ENCODE results near the gene RNF180. TPM values are rescaled to one million over a fixed set of nuclear protein-coding genes. Genes with fewer than 3 reads are reported as not detected.

Gene RNF180
- total RNA-seq, 1 experiment from 2014 or later = 7.8 TPM

DNA sequence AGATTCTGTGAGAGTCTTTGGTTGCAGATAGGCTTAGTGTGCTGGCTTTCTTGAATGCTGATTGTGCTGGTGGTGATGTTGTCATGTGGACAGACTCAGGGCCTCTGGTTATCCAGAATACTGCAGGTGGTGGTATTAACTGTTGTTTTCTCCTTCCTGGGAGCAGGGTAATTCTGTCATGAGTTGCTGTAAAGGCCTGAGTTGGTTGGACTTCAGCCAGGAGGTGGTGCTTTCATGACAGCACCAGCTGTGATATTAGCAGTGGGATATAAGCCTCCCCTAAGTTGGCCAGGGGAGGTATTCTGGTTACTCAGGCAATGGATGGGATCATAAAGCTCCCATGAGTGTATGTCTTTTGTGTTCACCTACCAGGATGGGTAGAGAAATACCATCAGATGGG, 16.4 kb upstream of the RNF180 start:
- Histone ChIP-seq H3K4me1 (ENCODE audit: control insufficient read depth, insufficient read depth, low read length) (no peaks in the 10 kb centered on the region), H3K27ac (ENCODE audit: low read length) (no peak overlapping the region), H3K4me3 (ENCODE audit: low read depth in 2 of 2, low read length in 2 of 2) (no peak overlapping the region), H3K36me3 (ENCODE audit: control insufficient read depth, insufficient read depth, low read length) (no peaks in the 10 kb centered on the region), H3K9me3 (ENCODE audit: control insufficient read depth, insufficient read depth, low read depth, low read length) (no peaks in the 10 kb centered on the region), H3K27me3 (ENCODE audit: control insufficient read depth, insufficient read depth, low read length) (no peaks in the 10 kb centered on the region)
- intact Hi-C loops (cut with micrococcal nuclease; ENCODE audit: unreplicated experiment) (loop anchor here (2.0 to 5.0 kb wide), 2 partner anchors 58 to 463 kb away; no protein-coding TSS in a partner anchor), in situ Hi-C loops (cut with HindIII; ENCODE audit: low pct_unique_long_range_greater_than_20kb, low sequenced_read_pairs) (no loop called here)
- CTCF ChIA-PET = no interaction called here
- TF ChIP-seq SIN3A (IDR thresholded peaks at IDR 0.05; ENCODE audit: borderline replicate concordance, insufficient read depth, low read depth, low read length) (no peak), POLR2AphosphoS5 (IDR thresholded peaks at IDR 0.05; ENCODE audit: low read depth, low read length) (no peak), TCF7L2 (IDR thresholded peaks at IDR 0.05; ENCODE audit: low read depth, low read length) (no peak)
- TF ChIP-seq, protein P1, sequence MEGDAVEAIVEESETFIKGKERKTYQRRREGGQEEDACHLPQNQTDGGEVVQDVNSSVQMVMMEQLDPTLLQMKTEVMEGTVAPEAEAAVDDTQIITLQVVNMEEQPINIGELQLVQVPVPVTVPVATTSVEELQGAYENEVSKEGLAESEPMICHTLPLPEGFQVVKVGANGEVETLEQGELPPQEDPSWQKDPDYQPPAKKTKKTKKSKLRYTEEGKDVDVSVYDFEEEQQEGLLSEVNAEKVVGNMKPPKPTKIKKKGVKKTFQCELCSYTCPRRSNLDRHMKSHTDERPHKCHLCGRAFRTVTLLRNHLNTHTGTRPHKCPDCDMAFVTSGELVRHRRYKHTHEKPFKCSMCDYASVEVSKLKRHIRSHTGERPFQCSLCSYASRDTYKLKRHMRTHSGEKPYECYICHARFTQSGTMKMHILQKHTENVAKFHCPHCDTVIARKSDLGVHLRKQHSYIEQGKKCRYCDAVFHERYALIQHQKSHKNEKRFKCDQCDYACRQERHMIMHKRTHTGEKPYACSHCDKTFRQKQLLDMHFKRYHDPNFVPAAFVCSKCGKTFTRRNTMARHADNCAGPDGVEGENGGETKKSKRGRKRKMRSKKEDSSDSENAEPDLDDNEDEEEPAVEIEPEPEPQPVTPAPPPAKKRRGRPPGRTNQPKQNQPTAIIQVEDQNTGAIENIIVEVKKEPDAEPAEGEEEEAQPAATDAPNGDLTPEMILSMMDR (IDR thresholded peaks at IDR 0.05) = no peak
- TF ChIP-seq, protein P2, sequence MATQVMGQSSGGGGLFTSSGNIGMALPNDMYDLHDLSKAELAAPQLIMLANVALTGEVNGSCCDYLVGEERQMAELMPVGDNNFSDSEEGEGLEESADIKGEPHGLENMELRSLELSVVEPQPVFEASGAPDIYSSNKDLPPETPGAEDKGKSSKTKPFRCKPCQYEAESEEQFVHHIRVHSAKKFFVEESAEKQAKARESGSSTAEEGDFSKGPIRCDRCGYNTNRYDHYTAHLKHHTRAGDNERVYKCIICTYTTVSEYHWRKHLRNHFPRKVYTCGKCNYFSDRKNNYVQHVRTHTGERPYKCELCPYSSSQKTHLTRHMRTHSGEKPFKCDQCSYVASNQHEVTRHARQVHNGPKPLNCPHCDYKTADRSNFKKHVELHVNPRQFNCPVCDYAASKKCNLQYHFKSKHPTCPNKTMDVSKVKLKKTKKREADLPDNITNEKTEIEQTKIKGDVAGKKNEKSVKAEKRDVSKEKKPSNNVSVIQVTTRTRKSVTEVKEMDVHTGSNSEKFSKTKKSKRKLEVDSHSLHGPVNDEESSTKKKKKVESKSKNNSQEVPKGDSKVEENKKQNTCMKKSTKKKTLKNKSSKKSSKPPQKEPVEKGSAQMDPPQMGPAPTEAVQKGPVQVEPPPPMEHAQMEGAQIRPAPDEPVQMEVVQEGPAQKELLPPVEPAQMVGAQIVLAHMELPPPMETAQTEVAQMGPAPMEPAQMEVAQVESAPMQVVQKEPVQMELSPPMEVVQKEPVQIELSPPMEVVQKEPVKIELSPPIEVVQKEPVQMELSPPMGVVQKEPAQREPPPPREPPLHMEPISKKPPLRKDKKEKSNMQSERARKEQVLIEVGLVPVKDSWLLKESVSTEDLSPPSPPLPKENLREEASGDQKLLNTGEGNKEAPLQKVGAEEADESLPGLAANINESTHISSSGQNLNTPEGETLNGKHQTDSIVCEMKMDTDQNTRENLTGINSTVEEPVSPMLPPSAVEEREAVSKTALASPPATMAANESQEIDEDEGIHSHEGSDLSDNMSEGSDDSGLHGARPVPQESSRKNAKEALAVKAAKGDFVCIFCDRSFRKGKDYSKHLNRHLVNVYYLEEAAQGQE (IDR thresholded peaks at IDR 0.05; ENCODE audit: insufficient read depth in 1 of 2, low read depth in 2 of 2, low read length in 1 of 2) = no peak
- BruUV-seq (replicated peaks) = no TSS peak
- DNase-seq (ENCODE audit: low read depth, low spot score) = no peak
- ATAC-seq = no peak
- POLR2A ChIA-PET = no interaction called here

DNA sequence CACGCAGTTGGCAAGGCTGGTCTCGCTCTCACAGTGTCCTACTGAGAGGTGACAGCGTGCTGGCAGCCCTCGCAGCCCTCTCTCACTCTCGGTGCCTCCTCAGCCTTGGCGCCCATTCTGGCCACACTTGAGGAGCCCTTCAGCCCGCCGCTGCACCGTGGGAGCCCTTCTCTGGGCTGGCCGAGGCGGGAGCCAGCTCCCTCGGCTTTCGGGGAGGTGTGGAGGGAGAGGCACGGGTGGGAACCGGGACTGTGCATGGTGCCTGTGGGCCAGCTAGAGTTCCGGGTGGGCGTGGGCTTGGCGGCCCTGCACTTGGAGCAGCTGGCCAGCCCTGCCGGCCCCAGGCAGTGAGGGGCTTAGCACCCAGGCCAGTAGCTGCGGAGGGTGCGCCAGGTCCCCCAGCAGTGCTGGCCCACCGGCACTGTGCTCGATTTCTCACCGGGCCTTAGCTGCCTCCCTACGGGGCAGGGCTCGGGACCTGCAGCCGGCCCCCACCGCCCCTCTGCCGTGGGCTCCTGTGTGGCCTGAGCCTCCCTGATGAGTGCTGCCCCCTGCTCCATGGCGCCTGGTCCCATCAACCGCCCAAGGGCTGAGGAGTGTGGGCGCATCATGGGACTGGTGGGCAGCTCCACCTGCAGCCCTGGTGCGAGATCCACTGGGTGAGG, 15.7 kb upstream of the RNF180 start:
- Histone ChIP-seq H3K27ac (ENCODE audit: low read length) (no peak overlapping the region), H3K4me3 (ENCODE audit: low read depth in 2 of 2, low read length in 2 of 2) (no peak overlapping the region), H3K9me3 (ENCODE audit: control insufficient read depth, insufficient read depth, low read depth, low read length) (no peaks in the 10 kb centered on the region), H3K27me3 (ENCODE audit: control insufficient read depth, insufficient read depth, low read length) (no peaks in the 10 kb centered on the region), H3K4me1 (ENCODE audit: control insufficient read depth, insufficient read depth, low read length) (no peaks in the 10 kb centered on the region), H3K36me3 (ENCODE audit: control insufficient read depth, insufficient read depth, low read length) (no peaks in the 10 kb centered on the region)
- ChIA-PET POLR2A (no interaction called here), CTCF (no interaction called here)
- BruUV-seq (replicated peaks) = no TSS peak
- intact Hi-C loops (cut with micrococcal nuclease; ENCODE audit: unreplicated experiment) = loop anchor here (2.0 to 5.0 kb wide), 2 partner anchors 57 to 462 kb away; no protein-coding TSS in a partner anchor
- no peak for DNase-seq (ENCODE audit: low read depth, low spot score)
- in situ Hi-C loops (cut with HindIII; ENCODE audit: low pct_unique_long_range_greater_than_20kb, low sequenced_read_pairs) = no loop called here
- TF ChIP-seq SIN3A (IDR thresholded peaks at IDR 0.05; ENCODE audit: borderline replicate concordance, insufficient read depth, low read depth, low read length) (no peak), TCF7L2 (IDR thresholded peaks at IDR 0.05; ENCODE audit: low read depth, low read length) (no peak), POLR2AphosphoS5 (IDR thresholded peaks at IDR 0.05; ENCODE audit: low read depth, low read length) (no peak)
- TF ChIP-seq, protein P2 (IDR thresholded peaks at IDR 0.05; ENCODE audit: insufficient read depth in 1 of 2, low read depth in 2 of 2, low read length in 1 of 2) = no peak
- TF ChIP-seq, protein P1 (IDR thresholded peaks at IDR 0.05) = no peak
- ATAC-seq = no peak

Data from Panc1 (cell line).